GM18951 (cell line): ENCODE results near the gene SDHAF2.

ENCODE experiments used
- POLR2A ChIP-seq: IDR thresholded peaks from 4 replicates; pipeline ENCODE4 v1.6.1; 2011; ENCODE audit warnings: mild to moderate bottlenecking; ENCODE audit not compliant: insufficient read length, insufficient read depth; ENCODE audit errors: extremely low read depth
- in situ Hi-C: fragments of 300-500 bp; cut with MboI; formaldehyde crosslinking; loops from one replicate; pipeline ENCODE4 v1.12.0; 2022; ENCODE audit warnings: low sequenced_read_pairs, mixed read lengths, inconsistent platforms; ENCODE audit not compliant: unreplicated experiment

SDHAF2 gene

GRCh38 chr11:61487342-61488025 is 57.6 kb downstream of the SDHAF2 start:
- TF ChIP-seq POLR2A, result no peak
- in situ Hi-C loops, result no loop called here

- in situ Hi-C loops, result no loop called here
- TF ChIP-seq POLR2A, result no peak
These were observed 58.8 kb downstream of the SDHAF2 start for GRCh38 chr11:61488651-61489291.

DNA sequence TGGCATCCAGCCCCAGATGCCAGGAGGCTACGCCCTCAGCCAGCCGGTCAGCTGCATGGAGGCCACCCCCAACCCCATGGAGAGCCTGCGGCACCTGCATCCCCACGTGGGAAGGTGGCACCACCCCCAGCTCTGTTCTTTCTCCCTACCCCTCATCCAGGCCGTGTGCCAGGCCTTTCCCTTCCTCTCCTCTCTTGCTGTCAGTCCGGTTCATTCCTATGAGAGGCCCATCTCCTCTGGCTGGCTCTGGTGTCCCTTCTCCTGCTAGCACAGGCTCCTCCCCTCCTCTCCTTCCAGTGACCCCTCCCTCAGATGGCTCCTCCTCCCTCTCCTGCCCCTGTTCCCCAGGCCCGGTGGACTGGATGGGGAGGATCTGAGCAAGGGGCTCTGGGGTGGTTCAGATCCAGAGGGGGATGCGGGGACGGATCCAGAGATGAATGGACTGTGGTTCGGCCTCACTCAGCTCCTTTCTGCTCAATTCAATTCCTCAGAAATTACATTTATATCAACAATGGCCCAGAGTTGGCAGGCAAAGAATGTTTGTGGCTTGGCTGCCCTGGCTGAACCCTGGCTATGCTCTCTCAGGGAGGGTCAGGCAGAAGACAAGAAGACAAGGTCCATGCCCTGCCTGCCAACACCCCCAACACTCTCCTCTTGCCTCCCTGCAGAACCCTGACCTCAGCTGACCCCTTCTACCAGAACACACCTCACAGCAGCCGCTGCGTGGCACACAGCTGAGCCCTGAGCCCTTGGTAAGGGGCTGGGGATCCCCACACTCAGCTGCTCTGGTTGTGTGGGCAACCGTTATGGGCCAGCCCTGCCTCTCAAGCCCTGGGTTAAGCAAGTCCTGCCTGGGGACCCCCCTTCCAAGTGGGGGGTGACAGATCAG is 60.2 kb downstream of the SDHAF2 start:
- no peak for TF ChIP-seq POLR2A
- in situ Hi-C loops, result no loop called here

GRCh38 chr11:61491736-61492395 is 61.9 kb downstream of the SDHAF2 start:
- in situ Hi-C loops, result no loop called here
- no peak for TF ChIP-seq POLR2A

GRCh38 chr11:61494381-61494961 is 64.5 kb downstream of the SDHAF2 start:
- in situ Hi-C loops, result no loop called here
- TF ChIP-seq POLR2A, result no peak

- no peak for TF ChIP-seq POLR2A
- in situ Hi-C loops, result no loop called here
These were observed 66.1 kb downstream of the SDHAF2 start for GRCh38 chr11:61495801-61496601.
